Inferior parietal cortex (tissue), 1 donor: ENCODE results near the gene NPHP1.
"Not testable (repeated sequence)": the region's sequence is repeated elsewhere in the genome, so short reads cannot be mapped to it uniquely, and the experiment has no call there.

ENCODE experiments used
- DNase-seq: peaks from one replicate; pipeline ENCODE4 v3.0.0-alpha.2; 2016; ENCODE audit errors: extremely low spot score

NPHP1 gene

DNA sequence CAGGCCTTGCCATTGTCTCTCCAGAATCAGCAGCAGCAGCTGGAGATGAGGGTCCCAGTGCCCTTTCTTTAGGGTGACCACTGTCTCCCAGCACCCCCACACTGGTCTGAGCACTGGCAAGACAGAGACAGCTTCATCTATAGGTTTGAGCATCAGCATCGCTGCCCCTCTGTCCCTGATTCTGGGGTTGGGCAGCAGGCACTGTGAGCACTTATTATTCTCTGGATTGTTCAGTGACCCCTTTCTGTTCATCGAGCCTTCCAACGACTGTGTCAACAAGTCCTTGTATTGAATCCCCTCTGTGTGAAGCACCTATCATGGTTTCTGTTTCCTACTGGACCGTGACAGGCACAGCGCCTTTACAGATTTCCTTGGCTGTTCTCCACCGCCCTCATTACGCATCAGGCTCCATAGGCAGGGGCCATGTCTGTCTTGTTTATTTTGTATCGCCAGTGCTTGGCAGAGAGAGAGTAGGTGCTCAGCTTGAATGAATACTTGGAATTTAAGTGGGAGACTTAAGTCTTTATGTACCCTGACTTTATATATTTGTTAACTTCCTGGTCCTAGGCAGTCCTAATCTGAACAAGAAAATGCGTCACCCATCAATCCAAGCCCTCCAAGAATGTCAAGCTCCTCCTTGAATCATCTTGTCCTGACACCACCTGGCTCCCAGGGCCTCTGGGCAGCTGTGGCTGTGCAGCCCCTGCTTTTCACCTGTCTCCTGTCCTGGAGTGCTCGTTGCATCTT is 100.6 kb downstream of the NPHP1 start:
- DNase-seq, result no peak

DNA sequence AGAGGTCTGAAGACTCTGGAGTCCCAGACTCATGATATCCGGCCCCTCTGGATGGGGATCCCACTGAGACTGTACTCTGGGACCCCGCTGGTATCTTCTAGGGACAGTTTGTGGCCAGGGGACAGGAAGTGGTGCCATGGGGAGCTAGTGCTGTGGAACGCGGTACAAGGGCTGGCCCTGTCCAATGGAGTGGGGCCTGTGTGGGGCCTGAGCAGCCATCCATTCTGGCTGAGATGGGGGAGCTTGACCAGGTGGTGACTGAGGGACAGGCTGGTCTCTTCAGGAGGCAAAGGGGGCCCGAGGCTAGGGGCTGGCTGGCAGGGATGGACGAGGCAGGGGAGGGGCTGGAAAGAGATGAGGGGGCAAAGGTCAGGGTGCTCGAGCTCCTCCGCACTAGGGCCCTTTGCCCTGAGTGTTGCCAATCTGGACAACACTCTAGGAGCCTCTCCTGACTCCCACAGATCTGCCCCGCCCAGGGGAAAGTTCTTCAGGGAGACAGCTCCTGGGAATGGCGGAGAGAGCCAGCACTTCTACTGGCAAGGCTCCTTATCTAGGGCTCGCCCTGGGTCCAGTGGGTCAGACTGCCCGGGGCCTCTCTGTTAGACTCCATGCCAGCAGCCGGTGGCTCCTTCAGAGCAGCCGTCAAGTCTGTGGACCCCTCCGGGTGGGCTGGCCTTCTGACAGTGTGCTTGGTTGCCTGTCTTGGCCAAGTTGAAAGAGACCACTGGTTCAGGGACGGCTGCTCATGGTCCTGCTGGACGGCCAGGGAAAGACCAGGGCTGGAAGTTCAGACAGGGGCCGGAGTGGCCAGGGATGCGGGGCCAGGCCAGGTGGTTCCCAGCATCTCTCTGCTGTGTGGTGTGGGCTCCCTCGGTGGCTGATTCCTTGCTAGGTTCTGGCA is 101.5 kb downstream of the NPHP1 start:
- no peak for DNase-seq

DNA sequence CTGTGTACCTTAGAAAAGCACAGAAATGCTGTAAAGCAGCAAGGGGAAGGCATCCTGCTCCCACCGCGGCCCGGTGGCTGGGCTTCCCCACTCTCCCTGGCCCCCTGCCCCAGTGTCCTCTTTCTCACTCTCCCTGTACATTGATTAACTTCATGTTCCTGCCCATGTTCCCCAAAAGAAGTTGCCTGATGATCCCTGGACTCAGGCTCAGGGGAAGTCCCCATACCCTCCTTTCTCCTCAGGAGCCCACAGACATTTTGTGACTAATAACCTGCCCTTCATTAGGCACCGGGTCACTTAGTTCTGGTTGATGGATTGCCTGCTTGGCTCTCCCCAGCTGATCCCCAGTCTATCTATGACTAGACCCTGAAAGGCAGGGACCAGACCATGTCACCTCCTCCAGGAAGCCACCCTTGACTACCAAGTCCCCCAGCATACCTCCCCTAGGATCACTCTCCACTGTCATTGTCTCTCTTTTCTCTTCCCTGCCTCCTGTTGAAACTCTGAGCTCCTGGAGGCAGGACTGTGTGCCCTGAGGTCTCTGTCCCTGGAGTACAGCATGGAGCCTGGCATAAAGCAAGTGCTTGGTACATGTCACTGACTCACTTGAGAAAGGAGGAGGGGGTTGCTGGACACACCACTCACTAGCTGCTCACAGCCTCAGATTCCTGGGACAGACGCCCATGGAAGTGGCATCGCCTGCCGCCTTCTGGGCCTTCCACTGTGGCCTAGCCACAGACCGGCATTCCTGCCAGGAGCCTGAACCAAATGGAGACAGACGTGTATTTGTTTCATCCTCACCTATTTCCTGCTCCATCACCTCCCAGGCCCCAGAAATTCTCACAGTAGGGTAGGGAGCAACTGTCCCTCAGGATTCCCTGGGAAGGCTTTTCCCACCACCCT is 102.7 kb downstream of the NPHP1 start:
- DNase-seq, result no peak

DNA sequence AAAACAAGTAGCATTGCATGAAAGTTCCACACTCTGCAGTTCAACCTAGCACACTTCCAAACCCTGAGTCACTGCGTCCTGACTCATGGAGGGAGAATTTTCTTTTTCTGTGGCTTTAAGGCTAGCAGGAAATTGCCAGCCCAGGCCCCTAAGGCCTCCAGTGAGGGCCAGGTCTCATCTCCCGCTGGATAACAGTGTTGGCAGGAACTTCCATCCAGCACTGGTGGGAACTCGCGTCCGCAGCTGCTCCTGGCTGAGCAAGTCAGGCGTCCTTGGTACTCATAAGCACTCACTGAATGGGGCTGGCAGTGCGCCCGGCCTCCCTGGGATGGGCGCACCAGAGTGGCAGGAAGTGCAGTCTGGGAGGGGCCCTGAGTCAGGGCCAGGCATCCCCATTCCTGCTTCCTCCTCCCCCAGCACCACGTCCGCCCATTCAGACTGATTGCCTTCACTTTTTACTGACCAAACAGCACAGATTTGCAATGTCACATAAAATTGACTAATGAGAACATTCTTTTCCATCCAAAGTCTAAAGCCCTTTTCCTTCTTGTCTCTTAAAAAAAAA is 103.5 kb downstream of the NPHP1 start:
- peak; percentile 21 for DNase-seq

DNA sequence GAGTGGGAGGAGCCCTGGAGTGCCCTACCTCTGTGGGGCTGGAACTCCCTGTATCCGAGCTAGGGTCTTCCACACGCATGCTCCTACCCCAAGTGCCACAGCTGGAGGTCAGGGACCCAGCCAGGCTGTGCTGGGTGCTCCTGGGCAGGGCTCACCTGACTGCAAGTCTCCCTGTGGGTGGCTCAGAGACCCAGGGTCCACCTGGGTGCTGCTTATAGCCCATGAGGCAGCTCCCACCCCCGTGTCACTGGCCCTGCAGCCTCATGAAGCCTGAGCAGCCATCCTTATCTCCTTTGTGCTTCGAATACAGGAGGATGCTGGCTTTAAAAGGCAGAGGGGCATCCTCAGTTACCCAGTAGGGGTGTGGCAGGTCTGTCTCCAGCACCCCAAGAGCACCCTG is 103.9 kb downstream of the NPHP1 start:
- DNase-seq, result not testable (repeated sequence)

DNA sequence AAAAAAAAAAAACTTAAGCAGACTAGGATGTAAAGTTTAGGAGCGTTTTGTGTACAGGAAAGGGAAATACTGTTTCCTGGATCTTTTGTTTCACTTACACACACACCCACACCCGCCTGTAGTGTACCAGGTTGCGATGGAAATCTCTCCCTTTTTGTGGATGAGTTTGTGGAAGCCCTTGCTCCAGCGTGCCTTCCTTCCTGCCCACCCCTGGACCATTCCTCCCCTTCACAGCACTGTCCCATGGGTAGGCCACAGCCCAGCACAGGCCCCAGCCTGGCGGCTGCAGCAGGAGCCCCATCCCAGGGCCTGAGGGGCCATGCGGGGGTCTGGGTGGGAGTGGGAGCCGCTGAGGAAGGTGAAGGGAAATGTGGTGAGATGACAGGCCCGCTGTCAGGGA is 104.3 kb downstream of the NPHP1 start:
- no peak for DNase-seq

DNA sequence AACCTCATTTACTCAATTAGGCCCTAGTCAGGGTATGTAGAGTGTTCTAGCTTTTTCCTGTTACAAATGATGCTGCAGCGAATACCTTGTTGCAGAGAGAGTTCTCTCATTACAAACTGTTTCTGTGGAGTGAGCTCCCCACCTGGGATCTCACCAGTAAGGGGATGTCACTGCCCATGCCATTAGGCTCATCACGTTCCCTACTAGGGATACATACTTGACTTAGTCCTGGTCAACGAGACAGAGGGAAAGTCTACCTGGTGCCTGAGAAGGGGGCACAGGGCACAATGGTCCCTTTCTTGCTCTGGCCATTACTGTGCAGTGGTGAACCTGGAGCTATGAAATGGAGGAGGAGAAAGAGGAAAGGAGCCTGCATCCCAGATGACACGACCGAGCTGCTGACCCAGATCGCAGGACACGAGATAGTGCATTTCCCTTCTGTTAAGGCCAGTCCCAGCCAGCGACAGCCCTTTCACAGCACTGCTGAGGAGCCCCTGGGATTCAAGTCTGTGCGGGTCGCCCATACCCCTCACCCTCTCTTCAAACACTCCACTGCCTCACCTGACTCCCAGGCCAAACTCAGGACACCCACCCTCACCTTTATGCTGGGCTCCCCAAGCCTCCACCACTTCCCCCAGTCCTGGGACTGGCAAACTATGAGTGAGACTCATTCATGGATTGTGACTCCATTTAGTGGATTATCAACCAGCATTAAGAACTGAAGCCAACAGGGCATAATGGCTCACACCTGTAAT is 105.2 kb downstream of the NPHP1 start:
- DNase-seq, result no peak

DNA sequence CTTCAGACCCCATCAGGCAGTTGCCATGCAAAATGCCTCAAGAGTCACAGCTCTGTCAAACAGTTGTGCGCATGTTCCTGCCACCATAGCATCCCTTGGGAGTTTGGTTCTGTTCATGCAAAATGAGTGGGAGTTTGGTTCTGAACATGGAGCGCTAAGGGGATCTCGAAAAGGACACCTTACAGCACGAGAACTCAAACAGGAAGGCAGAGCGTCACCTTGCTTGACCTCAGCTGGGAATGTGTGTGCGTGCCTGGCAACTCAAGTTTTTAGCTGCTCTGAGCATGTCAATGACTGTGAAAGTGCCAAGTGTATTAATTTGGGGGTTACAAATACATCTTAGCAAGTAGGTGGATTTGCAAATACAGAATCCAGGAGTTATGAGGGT is 105.8 kb downstream of the NPHP1 start:
- DNase-seq, result no peak

DNA sequence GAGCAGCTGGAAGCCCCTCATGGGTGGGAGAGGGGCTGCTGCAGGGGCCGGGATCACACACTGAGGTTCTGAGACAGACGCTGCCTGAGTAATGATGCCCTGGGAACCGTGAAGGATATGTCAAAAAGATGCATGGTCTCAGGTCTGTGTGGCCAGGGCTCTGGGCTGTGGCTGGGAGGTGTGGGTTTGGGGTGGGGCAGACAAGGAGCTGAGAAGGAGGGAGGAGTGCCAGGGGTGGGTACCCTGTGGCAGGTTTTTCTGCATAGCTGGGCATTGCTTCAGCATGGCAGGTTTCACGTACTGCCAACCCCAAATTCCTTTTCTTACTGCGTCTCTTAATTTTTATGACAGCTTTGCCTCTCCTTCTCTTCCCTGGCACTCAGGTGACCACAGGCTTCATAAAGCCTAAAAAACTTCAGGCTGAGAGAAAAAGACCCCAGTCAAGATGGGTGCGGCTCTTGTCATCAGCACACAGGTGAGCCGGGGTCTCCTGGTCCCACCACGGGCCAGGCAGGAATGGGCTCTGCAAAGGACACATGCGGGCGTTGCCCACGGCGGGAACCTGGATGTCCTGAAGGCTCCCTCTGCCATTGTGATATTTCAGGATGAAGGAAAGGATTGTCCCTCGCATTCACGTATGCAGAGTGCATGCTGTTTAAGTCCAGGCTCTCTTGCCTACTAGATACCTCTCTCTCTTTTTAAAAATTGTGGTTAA is 107.2 kb downstream of the NPHP1 start:
- no peak for DNase-seq

DNA sequence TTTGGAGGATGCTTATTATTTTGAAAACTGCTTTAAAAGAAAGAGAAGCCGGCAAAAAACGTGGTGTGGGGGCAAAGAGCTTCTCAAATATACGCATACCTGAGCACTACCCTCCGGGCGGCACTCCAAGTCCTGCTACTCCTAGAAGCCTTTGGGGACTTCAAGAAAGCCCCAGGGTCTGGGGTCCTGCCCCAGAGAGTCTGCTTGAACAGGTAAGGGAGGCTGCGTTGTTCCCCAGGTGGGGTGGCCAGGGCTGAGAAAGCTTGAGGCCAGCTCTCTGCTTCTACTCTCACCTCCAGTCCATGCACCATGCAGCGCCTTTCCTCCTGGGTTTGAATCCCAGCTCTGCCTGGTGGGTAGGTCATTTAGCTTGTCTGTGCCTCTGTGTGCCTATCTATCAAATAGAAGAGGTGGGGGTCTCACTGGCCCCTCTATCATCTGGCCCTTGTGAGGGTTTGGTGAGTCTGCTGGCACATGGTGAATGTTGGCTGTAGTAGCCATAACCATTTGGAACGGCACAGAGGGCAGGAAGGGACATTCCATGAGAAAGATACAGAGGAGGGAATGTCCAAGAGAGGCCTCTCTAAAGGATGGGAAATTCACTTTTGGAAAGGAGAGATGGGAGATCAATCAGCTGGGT is 108.7 kb downstream of the NPHP1 start:
- DNase-seq, result no peak

DNA sequence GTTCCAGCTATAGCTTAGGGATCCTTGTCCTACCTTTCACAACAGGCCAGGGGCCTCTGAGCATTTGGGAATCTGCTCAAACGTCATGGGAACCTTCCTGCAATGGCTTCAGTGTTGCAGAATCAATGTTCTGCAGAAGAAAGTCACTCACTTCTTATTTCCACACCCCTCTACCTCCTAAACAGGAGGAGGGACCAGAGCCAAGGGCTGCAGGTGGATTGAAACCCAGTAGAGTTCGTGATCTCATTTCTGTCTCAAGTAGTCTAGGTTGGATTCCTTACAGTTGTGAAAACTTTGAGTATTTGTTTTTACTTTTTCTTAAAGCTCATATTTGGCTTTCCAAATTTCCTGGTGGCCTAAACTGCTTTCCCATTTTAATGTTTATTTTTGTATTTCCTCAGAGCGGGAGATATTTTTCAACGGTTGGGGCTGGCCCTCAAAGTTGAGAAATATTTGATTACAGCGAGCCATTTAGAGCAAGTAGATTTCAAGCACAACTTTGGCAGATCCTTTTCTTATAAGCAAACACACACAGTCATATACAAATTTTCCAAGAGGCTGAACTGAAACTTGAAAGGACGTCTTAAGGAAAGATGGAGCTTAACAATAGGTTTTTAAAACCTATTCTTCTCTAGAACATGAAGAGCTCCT is 109.8 kb downstream of the NPHP1 start:
- DNase-seq, result not testable (repeated sequence)

DNA sequence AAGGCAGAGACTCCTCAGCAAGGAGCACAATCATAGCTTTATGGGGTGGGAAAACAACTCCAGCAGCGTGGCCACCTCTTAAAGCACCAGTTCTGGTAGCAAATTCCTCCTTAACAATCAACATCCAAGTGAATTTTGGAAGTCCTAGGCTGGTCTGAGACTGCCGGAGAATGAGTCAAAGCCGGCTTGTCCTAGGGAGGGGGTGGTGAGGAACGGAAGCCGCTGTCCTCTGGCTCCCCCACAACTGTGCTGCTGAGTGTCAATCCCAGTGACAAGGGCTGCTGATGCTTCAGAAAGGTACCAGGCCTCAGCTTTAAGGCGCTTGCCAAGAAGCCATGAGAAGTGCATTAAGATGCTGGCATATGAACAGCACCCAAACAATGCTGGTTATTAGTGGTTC is 110.9 kb downstream of the NPHP1 start:
- DNase-seq, result not testable (repeated sequence)

DNA sequence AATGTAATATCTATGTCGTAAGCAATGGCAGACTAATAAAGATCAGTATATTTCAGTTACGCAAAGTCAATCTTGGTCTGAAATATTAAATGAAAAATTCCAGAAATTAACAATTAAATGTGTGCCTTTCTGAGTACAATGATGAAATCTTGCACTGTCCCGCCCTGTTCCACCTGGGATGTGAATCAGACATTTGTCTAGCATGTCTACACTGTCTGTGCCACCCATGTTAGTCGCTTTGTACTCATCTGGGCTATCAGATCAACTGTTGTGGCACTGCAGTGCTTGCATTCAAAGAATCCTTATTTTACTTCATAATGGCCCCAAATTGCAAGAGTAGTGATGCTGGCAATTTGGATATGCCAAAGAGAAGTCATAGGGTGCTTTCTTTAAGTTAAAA is 114.6 kb downstream of the NPHP1 start:
- not testable (repeated sequence) for DNase-seq

DNA sequence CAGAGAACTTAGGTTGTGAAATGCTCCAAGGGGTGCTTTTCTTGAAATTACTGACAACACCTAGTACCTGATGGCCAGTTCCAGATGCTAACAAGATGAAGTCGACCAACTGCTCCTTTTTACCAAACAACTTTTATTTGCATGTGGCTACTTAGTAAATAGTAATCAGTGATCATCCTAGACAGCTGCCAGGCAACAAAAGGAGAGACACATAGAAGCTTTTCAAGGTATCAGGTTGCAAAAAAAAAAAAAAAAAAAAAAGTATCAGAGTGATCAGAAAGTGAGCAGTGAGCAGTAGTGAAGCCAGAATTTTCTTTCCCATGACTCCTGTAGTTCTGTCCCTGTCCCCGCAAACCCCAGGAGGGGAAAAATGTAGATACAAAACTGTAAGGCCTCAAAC is 121.1 kb downstream of the NPHP1 start:
- DNase-seq, result not testable (repeated sequence)

DNA sequence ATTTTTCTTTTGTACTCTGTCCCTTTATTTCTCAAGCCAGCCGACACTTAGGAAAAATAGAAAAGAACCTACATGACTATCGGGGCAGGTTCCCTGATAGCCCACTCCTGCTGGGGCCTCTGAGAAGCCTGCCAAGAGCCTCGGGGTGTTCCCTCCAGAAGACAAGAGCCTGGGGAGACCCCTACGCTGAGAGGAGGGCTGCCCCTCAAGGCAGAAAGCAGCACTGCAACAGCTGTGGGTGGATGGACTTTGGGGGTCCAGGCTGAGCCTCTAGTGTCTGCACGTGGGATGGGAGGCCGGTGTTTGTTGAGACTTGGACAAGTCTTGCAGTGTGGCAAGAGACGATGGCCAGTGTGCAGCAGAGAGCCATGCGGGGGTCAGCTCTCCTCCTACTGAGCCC is 121.7 kb downstream of the NPHP1 start:
- not testable (repeated sequence) for DNase-seq

DNA sequence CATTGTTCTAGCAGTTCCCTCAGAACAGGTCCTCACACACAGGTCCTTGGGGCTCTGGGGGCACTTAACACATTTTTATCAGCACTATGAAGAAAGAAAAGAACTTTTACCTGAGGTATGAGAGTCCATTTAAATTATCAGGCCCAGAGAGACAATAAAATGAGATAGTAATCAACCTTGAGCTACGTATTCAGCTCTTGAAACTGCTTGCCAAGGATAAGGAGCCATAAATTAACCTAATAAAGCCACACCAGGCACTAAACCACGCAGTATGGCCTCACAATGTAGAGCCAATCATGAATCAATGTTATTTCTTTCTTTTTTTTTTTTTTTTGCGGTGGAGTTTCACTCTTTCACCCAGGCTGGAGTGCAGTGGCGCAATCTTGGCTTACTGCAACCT is 126.7 kb downstream of the NPHP1 start:
- not testable (repeated sequence) for DNase-seq

DNA sequence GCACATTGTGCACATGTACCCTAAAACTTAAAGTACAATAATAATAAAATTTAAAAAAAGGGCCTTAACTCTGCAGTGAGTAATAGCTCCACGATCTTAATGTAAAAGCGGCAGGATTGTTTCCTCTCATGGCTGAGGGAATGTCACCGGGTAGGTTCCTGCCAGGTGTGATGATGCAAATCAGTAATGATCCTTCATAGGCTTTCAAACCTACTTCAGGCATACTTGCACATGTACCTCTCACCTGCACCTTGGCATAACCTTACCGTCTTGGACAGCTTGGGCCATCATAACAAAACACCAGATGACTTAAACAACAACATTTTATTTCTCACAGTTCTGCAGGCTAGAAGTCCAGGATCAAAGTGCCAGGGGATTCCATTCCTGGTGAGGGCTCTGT is 128.9 kb downstream of the NPHP1 start:
- not testable (repeated sequence) for DNase-seq
